NCI-H226 (cell line): ENCODE data around the gene STING1.
A peak's percentile ranks its signal among the peaks of the same experiment; 100 is the strongest.
"Not testable (repeated sequence)": the region's sequence is repeated elsewhere in the genome, so short reads cannot be mapped to it uniquely, and the experiment has no call there.

Experiments
- DNase-seq: peaks from one replicate; pipeline ENCODE4 v3.0.0-alpha.2; 2015

The STING1 gene

GRCh38 chr5:139482050-139482889 lies at the start of gene STING1:
Gene STING1 (minus strand): TSS chr5:139482758. CDS start chr5:139481704, 1,054 bp downstream.
- DNase-seq = peak; percentile 100

- DNase-seq = no peak
Measured at GRCh38 chr5:139531772-139532169, 49.2 kb upstream of the STING1 start.

GRCh38 chr5:139530079-139530478 lies 47.5 kb upstream of the STING1 start:
- not testable (repeated sequence) for DNase-seq

- not testable (repeated sequence) for DNase-seq
Measured at GRCh38 chr5:139528695-139529094, 46.1 kb upstream of the STING1 start.

GRCh38 chr5:139527896-139528467 lies 45.4 kb upstream of the STING1 start:
- not testable (repeated sequence) for DNase-seq

- not testable (repeated sequence) for DNase-seq
Measured at GRCh38 chr5:139527090-139527470, 44.5 kb upstream of the STING1 start.

- DNase-seq = not testable (repeated sequence)
Measured at GRCh38 chr5:139526309-139527089, 43.9 kb upstream of the STING1 start.

- DNase-seq = not testable (repeated sequence)
Measured at GRCh38 chr5:139525586-139526308, 43.2 kb upstream of the STING1 start.

- no peak for DNase-seq
Measured at GRCh38 chr5:139524940-139525585, 42.5 kb upstream of the STING1 start.

GRCh38 chr5:139524446-139524845 lies 41.9 kb upstream of the STING1 start:
- DNase-seq = no peak

GRCh38 chr5:139523635-139524445 lies 41.3 kb upstream of the STING1 start:
- no peak for DNase-seq

- DNase-seq = peak; percentile 76
Measured at GRCh38 chr5:139517683-139518564, 35.4 kb upstream of the STING1 start.

- no peak for DNase-seq
Measured at GRCh38 chr5:139514486-139514856, 31.9 kb upstream of the STING1 start.

- DNase-seq = no peak
Measured at GRCh38 chr5:139513852-139514485, 31.4 kb upstream of the STING1 start.

GRCh38 chr5:139513434-139513833 lies 30.9 kb upstream of the STING1 start:
- peak; percentile 69 for DNase-seq

- DNase-seq = no peak
Measured at GRCh38 chr5:139512786-139513390, 30.3 kb upstream of the STING1 start.

GRCh38 chr5:139504722-139505121 lies 22.2 kb upstream of the STING1 start:
- not testable (repeated sequence) for DNase-seq

- DNase-seq = not testable (repeated sequence)
Measured at GRCh38 chr5:139503879-139504278, 21.3 kb upstream of the STING1 start.
